Activated CD8-positive, alpha-beta T cell treated with anti-CD3 and anti-CD28 coated beads, Interleukin-2, amount 10 ng/mL, durations not matched to agents 7 days and 5 days (primary cell): ENCODE data around the gene ETV3. TPM values are rescaled to one million over a fixed set of nuclear protein-coding genes. Genes with fewer than 3 reads are reported as not detected.

Source experiments
- ATAC-seq: fragments of 150-1000 bp; cut with Tn5 transposase; one replicate; pipeline ENCODE4 v1.10.0; 2021; ENCODE audit warnings: moderate library complexity
- CTCF ChIA-PET: fragments of 350-600 bp; sonication (Branson Sonifier 250); formaldehyde crosslinking; loops from one replicate; lab custom pipeline; 2021; ENCODE audit warnings: antibody characterized with exemption; lab: Charles Lee
- POLR2A ChIA-PET: fragments of 350-600 bp; sonication (Branson Sonifier 250); formaldehyde crosslinking; loops from one replicate; lab custom pipeline; 2021; ENCODE audit warnings: antibody characterized with exemption; lab: Charles Lee
- DNase-seq: peaks from one replicate; pipeline ENCODE4 v3.0.0-alpha.2; 2020
- H3K27ac Mint-ChIP-seq: one replicate; pipeline ENCODE4 v1.8.0; 2021; ENCODE audit warnings: mild to moderate bottlenecking, mixed read lengths
- H3K27me3 Mint-ChIP-seq: one replicate; pipeline ENCODE4 v1.8.0; 2021; ENCODE audit warnings: low read depth, mixed read lengths
- H3K36me3 Mint-ChIP-seq: one replicate; pipeline ENCODE4 v1.8.0; 2021; ENCODE audit warnings: low read depth, mixed read lengths
- H3K4me1 Mint-ChIP-seq: one replicate; pipeline ENCODE4 v1.8.0; 2021; ENCODE audit warnings: low read depth, mixed read lengths
- H3K4me3 Mint-ChIP-seq: one replicate; pipeline ENCODE4 v1.8.0; 2021; ENCODE audit warnings: mild to moderate bottlenecking, mixed read lengths
- H3K9me3 Mint-ChIP-seq: one replicate; pipeline ENCODE4 v1.8.0; 2022; ENCODE audit warnings: mixed read lengths; ENCODE audit not compliant: insufficient read depth
- total RNA-seq, 2 experiments: library from RNA; stranded (reverse); gene quantifications; one replicate each; pipeline ENCODE4 v1.2.3, GENCODE V29; 2021

Gene ETV3
- total RNA-seq, 2 experiments from 2014 or later = 38.2 to 40.2 TPM

GRCh38 chr1:157119448-157119847, 18.7 kb downstream of the ETV3 start:
- ChIA-PET CTCF (interaction anchor here (1.1 kb wide), 1 partner anchor 36 kb away, joined by 4 read pairs; no protein-coding TSS in a partner anchor), POLR2A (no interaction called here)
- no peak overlapping the region for H3K4me3 Mint-ChIP-seq
- ATAC-seq (no peak), DNase-seq (no peak)
- no peaks in the 10 kb centered on the region for H3K27me3 Mint-ChIP-seq
- no peak overlapping the region for H3K27ac Mint-ChIP-seq
- H3K9me3 Mint-ChIP-seq = no peaks in the 10 kb centered on the region
- H3K4me1 Mint-ChIP-seq = peaks cover 12% of the 10 kb centered on the region
- H3K36me3 Mint-ChIP-seq = peaks cover 26% of the 10 kb centered on the region

GRCh38 chr1:157119008-157119407, 19.2 kb downstream of the ETV3 start:
- H3K27me3 Mint-ChIP-seq = no peaks in the 10 kb centered on the region
- no peaks in the 10 kb centered on the region for H3K9me3 Mint-ChIP-seq
- no peak overlapping the region for H3K27ac Mint-ChIP-seq
- no peak overlapping the region for H3K4me3 Mint-ChIP-seq
- no peak for DNase-seq
- POLR2A ChIA-PET = no interaction called here
- H3K36me3 Mint-ChIP-seq = peaks cover 21% of the 10 kb centered on the region
- ATAC-seq = no peak
- H3K4me1 Mint-ChIP-seq = peaks cover 9% of the 10 kb centered on the region
- CTCF ChIA-PET = interaction anchor here (1.1 kb wide), 1 partner anchor 37 kb away, joined by 4 read pairs; no protein-coding TSS in a partner anchor

- Mint-ChIP-seq H3K4me3 (no peak overlapping the region), H3K27ac (peak overlapping the region; percentile 35), H3K36me3 (peaks cover 8% of the 10 kb centered on the region), H3K27me3 (peaks cover 4% of the 10 kb centered on the region), H3K9me3 (no peaks in the 10 kb centered on the region), H3K4me1 (peaks cover 9% of the 10 kb centered on the region)
- ATAC-seq (no peak), DNase-seq (no peak)
- ChIA-PET CTCF (interaction anchor here (2.0 to 4.5 kb wide), 2 partner anchors 27 to 38 kb away, joined by 6 to 18 read pairs; no protein-coding TSS in a partner anchor), POLR2A (no interaction called here)
Observed at GRCh38 chr1:157117527-157118057, 20.6 kb downstream of the ETV3 start.

GRCh38 chr1:157116737-157117103, 21.5 kb downstream of the ETV3 start:
- ATAC-seq = no peak
- H3K36me3 Mint-ChIP-seq = peaks cover 6% of the 10 kb centered on the region
- CTCF ChIA-PET = interaction anchor here (2.0 to 4.5 kb wide), 2 partner anchors 26 to 39 kb away, joined by 6 to 18 read pairs; no protein-coding TSS in a partner anchor

GRCh38 chr1:157115851-157116736, 22.1 kb downstream of the ETV3 start:
- Mint-ChIP-seq H3K4me3 (no peak overlapping the region), H3K27me3 (peaks cover 16% of the 10 kb centered on the region), H3K9me3 (no peaks in the 10 kb centered on the region), H3K4me1 (peaks cover 9% of the 10 kb centered on the region), H3K36me3 (peaks cover 1% of the 10 kb centered on the region), H3K27ac (no peak overlapping the region)
- ChIA-PET CTCF (interaction anchor here (2.0 to 4.5 kb wide), 2 partner anchors 26 to 40 kb away, joined by 6 to 18 read pairs; no protein-coding TSS in a partner anchor), POLR2A (interaction anchor here (0.6 kb wide), 1 partner anchor 229 kb away, joined by 3 read pairs; no protein-coding TSS in a partner anchor)
- DNase-seq (no peak), ATAC-seq (no peak)

More at GRCh38 chr1:157116737-157117103, 21.5 kb downstream of the ETV3 start:
- H3K4me3 Mint-ChIP-seq = no peak overlapping the region
- DNase-seq = no peak
- no peak overlapping the region for H3K27ac Mint-ChIP-seq
- peaks cover 10% of the 10 kb centered on the region for H3K27me3 Mint-ChIP-seq
- peaks cover 9% of the 10 kb centered on the region for H3K4me1 Mint-ChIP-seq
- POLR2A ChIA-PET = no interaction called here
- H3K9me3 Mint-ChIP-seq = no peaks in the 10 kb centered on the region

- DNase-seq = no peak
- Mint-ChIP-seq H3K36me3 (no peaks in the 10 kb centered on the region), H3K27ac (no peak overlapping the region), H3K9me3 (no peaks in the 10 kb centered on the region), H3K27me3 (peaks cover 20% of the 10 kb centered on the region), H3K4me3 (no peak overlapping the region), H3K4me1 (peaks cover 9% of the 10 kb centered on the region)
- ChIA-PET CTCF (interaction anchor here (2.0 to 4.5 kb wide), 2 partner anchors 25 to 40 kb away, joined by 6 to 18 read pairs; no protein-coding TSS in a partner anchor), POLR2A (no interaction called here)
- ATAC-seq = no peak
Observed at GRCh38 chr1:157115429-157115838, 22.8 kb downstream of the ETV3 start.

GRCh38 chr1:157114183-157115121, 23.7 kb downstream of the ETV3 start:
- CTCF ChIA-PET = interaction anchor here (1.1 to 4.5 kb wide), 2 partner anchors 24 to 204 kb away, joined by 3 to 18 read pairs; no protein-coding TSS in a partner anchor
- POLR2A ChIA-PET = no interaction called here
- Mint-ChIP-seq H3K4me1 (peaks cover 9% of the 10 kb centered on the region), H3K27ac (no peak overlapping the region), H3K4me3 (no peak overlapping the region), H3K36me3 (no peaks in the 10 kb centered on the region), H3K27me3 (peaks cover 25% of the 10 kb centered on the region), H3K9me3 (no peaks in the 10 kb centered on the region)
- DNase-seq = no peak
- ATAC-seq = no peak

- no peaks in the 10 kb centered on the region for H3K9me3 Mint-ChIP-seq
- H3K27me3 Mint-ChIP-seq = peaks cover 32% of the 10 kb centered on the region
- no peak overlapping the region for H3K27ac Mint-ChIP-seq
- DNase-seq (no peak), ATAC-seq (no peak)
- ChIA-PET CTCF (interaction anchor here (1.1 to 4.5 kb wide), 2 partner anchors 23 to 203 kb away, joined by 3 to 18 read pairs; no protein-coding TSS in a partner anchor), POLR2A (no interaction called here)
- no peak overlapping the region for H3K4me3 Mint-ChIP-seq
- H3K4me1 Mint-ChIP-seq = peaks cover 9% of the 10 kb centered on the region
- H3K36me3 Mint-ChIP-seq = no peaks in the 10 kb centered on the region
Observed at GRCh38 chr1:157113631-157114030, 24.6 kb downstream of the ETV3 start.

GRCh38 chr1:157113106-157113505, 25.1 kb downstream of the ETV3 start:
- ATAC-seq (no peak), DNase-seq (no peak)
- POLR2A ChIA-PET = no interaction called here
- Mint-ChIP-seq H3K27me3 (peaks cover 37% of the 10 kb centered on the region), H3K9me3 (no peaks in the 10 kb centered on the region), H3K36me3 (no peaks in the 10 kb centered on the region), H3K27ac (no peak overlapping the region), H3K4me3 (no peak overlapping the region), H3K4me1 (peaks cover 9% of the 10 kb centered on the region)
- CTCF ChIA-PET = interaction anchor here (1.1 kb wide), 1 partner anchor 203 kb away, joined by 3 read pairs; no protein-coding TSS in a partner anchor

GRCh38 chr1:157112186-157112867, 25.9 kb downstream of the ETV3 start:
- DNase-seq (no peak), ATAC-seq (no peak)
- Mint-ChIP-seq H3K4me1 (peaks cover 6% of the 10 kb centered on the region), H3K27ac (peak overlapping the region; percentile 1), H3K4me3 (no peak overlapping the region), H3K9me3 (no peaks in the 10 kb centered on the region), H3K27me3 (peaks cover 42% of the 10 kb centered on the region), H3K36me3 (no peaks in the 10 kb centered on the region)
- ChIA-PET POLR2A (no interaction called here), CTCF (no interaction called here)
